ENCODE measurements around the gene SLC2A13. TPM values are rescaled to one million over a fixed set of nuclear protein-coding genes. Genes with fewer than 3 reads are reported as not detected.

SLC2A13 gene
- total RNA-seq, 1 donor from 2014 or later = 5.2 TPM

GRCh38 chr12:40058721-40059190 lies 47.1 kb downstream of the SLC2A13 start:
- no peak overlapping the region for H3K27ac Mint-ChIP-seq (ENCODE audit: unreplicated experiment)
- no peaks in the 10 kb centered on the region for H3K36me3 Mint-ChIP-seq (ENCODE audit: unreplicated experiment)
- H3K27me3 Mint-ChIP-seq (ENCODE audit: unreplicated experiment) = no peaks in the 10 kb centered on the region
- no peak for DNase-seq
- TF ChIP-seq, protein P1, sequence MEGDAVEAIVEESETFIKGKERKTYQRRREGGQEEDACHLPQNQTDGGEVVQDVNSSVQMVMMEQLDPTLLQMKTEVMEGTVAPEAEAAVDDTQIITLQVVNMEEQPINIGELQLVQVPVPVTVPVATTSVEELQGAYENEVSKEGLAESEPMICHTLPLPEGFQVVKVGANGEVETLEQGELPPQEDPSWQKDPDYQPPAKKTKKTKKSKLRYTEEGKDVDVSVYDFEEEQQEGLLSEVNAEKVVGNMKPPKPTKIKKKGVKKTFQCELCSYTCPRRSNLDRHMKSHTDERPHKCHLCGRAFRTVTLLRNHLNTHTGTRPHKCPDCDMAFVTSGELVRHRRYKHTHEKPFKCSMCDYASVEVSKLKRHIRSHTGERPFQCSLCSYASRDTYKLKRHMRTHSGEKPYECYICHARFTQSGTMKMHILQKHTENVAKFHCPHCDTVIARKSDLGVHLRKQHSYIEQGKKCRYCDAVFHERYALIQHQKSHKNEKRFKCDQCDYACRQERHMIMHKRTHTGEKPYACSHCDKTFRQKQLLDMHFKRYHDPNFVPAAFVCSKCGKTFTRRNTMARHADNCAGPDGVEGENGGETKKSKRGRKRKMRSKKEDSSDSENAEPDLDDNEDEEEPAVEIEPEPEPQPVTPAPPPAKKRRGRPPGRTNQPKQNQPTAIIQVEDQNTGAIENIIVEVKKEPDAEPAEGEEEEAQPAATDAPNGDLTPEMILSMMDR (IDR thresholded peaks at IDR 0.05; ENCODE audit: partially characterized antibody, unreplicated experiment) = no peak
- no peaks in the 10 kb centered on the region for H3K4me1 Mint-ChIP-seq (ENCODE audit: low read depth, unreplicated experiment)
- no peak overlapping the region for H3K4me3 Mint-ChIP-seq (ENCODE audit: unreplicated experiment)
- no peaks in the 10 kb centered on the region for H3K9me3 Mint-ChIP-seq (ENCODE audit: unreplicated experiment)

DNA sequence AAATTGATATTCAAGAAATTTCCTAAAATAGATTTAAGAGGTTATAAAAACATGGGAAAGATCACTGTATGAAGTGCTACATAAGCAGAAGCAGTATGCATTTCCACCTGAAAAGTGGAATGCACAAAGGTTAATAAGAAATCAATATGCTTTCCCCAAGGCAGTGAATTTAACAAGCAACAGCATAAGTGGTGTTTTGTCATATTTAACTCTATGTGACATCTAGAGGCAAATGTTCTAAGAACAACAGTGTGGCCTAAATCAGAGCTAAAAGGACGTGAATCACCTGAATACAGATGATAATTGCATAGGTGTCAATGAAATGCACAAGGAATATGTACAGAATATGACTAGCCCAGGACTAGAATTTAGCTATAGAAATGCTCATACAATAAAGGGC lies 49.5 kb downstream of the SLC2A13 start:
- no peaks in the 10 kb centered on the region for H3K4me1 Mint-ChIP-seq (ENCODE audit: low read depth, unreplicated experiment)
- DNase-seq = no peak
- H3K9me3 Mint-ChIP-seq (ENCODE audit: unreplicated experiment) = no peaks in the 10 kb centered on the region
- H3K36me3 Mint-ChIP-seq (ENCODE audit: unreplicated experiment) = no peaks in the 10 kb centered on the region
- TF ChIP-seq, protein P1 (IDR thresholded peaks at IDR 0.05; ENCODE audit: partially characterized antibody, unreplicated experiment) = no peak
- H3K4me3 Mint-ChIP-seq (ENCODE audit: unreplicated experiment) = no peak overlapping the region
- H3K27me3 Mint-ChIP-seq (ENCODE audit: unreplicated experiment) = no peaks in the 10 kb centered on the region
- no peak overlapping the region for H3K27ac Mint-ChIP-seq (ENCODE audit: unreplicated experiment)

GRCh38 chr12:40055776-40056175 lies 50.1 kb downstream of the SLC2A13 start:
- Mint-ChIP-seq H3K4me1 (ENCODE audit: low read depth, unreplicated experiment) (no peaks in the 10 kb centered on the region), H3K27ac (ENCODE audit: unreplicated experiment) (no peak overlapping the region), H3K27me3 (ENCODE audit: unreplicated experiment) (no peaks in the 10 kb centered on the region), H3K36me3 (ENCODE audit: unreplicated experiment) (no peaks in the 10 kb centered on the region), H3K9me3 (ENCODE audit: unreplicated experiment) (no peaks in the 10 kb centered on the region), H3K4me3 (ENCODE audit: unreplicated experiment) (no peak overlapping the region)
- TF ChIP-seq, protein P1 (IDR thresholded peaks at IDR 0.05; ENCODE audit: partially characterized antibody, unreplicated experiment) = no peak
- DNase-seq = no peak

GRCh38 chr12:40055228-40055579 lies 50.7 kb downstream of the SLC2A13 start:
- TF ChIP-seq, protein P1 (IDR thresholded peaks at IDR 0.05; ENCODE audit: partially characterized antibody, unreplicated experiment) = no peak
- H3K9me3 Mint-ChIP-seq (ENCODE audit: unreplicated experiment) = no peaks in the 10 kb centered on the region
- H3K27ac Mint-ChIP-seq (ENCODE audit: unreplicated experiment) = no peak overlapping the region
- H3K4me1 Mint-ChIP-seq (ENCODE audit: low read depth, unreplicated experiment) = no peaks in the 10 kb centered on the region
- no peaks in the 10 kb centered on the region for H3K27me3 Mint-ChIP-seq (ENCODE audit: unreplicated experiment)
- no peak for DNase-seq
- H3K36me3 Mint-ChIP-seq (ENCODE audit: unreplicated experiment) = no peaks in the 10 kb centered on the region
- no peak overlapping the region for H3K4me3 Mint-ChIP-seq (ENCODE audit: unreplicated experiment)

DNA sequence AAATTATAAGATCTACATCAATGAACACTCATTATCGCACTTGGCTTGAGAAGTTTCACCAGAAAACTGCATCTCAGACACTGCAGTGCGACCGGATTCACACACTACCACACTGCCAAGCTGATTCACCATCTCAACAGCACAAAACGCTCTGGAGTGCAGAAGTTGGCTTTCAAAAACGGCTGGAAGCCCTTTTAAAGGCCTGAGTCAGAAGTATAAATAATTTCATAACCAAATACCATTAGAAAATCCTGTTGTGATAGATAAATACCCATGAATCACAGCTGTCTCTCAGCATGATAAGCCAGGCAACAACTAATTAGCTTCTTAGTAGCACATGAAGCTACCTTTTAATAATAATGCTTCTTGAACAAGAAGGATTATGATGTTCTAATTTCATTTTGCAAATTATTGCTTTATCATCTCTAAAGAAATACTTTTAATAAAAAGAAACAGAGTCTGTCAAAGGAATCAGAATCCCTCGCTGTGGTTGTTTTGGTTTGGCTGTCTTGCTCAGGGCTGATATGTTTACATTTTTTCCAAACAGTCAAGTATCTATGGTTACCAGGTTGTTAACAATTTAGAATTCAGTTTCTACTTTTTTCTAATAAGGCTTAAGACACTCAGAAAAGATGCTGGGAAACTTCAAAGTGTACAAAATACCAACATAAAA lies 51.2 kb downstream of the SLC2A13 start:
- TF ChIP-seq, protein P1 (IDR thresholded peaks at IDR 0.05; ENCODE audit: partially characterized antibody, unreplicated experiment) = no peak
- Mint-ChIP-seq H3K27me3 (ENCODE audit: unreplicated experiment) (no peaks in the 10 kb centered on the region), H3K36me3 (ENCODE audit: unreplicated experiment) (no peaks in the 10 kb centered on the region), H3K9me3 (ENCODE audit: unreplicated experiment) (no peaks in the 10 kb centered on the region), H3K27ac (ENCODE audit: unreplicated experiment) (no peak overlapping the region), H3K4me3 (ENCODE audit: unreplicated experiment) (no peak overlapping the region), H3K4me1 (ENCODE audit: low read depth, unreplicated experiment) (no peaks in the 10 kb centered on the region)
- DNase-seq = no peak

Measured in glutamatergic neuron (in vitro differentiated cells).